Activated CD4-positive, CD25-positive, alpha-beta regulatory T cell treated with anti-CD3 and anti-CD28 coated beads, Interleukin-2, amount 50 U/mL, for 72 hours (primary cell): ENCODE data around the gene FMNL2.

Experiments
- DNase-seq: peaks from one replicate; pipeline ENCODE4 v3.0.0; 2021

Gene FMNL2

DNA sequence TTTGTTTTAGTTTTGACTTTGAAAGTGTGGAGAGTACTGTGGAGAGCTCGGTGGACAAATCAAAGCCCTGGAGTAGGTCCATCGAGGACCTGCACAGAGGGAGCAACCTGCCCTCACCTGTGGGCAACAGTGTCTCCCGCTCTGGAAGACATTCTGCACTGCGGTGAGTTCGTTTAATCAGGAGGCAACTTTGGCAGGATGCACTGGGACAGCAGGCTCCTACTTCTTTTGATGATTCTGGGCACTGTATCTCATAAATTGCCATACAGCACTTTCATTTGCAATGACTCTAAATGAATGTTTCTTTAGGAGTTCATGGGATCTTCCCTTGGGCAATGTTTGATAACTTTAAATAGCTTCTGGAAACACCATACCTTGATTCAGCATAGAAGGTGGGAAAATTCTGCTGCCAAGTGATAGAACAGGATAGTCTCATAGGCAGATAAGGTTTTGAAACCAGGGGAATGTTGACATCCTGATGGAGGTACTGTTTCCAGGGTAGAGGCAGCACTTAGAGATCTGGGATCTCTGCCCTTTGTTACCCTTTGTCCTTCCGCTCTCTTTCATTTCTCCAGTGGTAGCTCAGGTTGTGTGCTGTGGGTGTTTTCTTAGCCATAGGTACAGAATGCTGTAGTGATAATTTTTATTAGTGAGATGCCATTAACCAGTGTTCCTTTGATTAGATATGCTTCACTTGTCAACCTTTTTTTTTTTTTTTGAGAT is 226.1 kb downstream of the FMNL2 start:
- no peak for DNase-seq

DNA sequence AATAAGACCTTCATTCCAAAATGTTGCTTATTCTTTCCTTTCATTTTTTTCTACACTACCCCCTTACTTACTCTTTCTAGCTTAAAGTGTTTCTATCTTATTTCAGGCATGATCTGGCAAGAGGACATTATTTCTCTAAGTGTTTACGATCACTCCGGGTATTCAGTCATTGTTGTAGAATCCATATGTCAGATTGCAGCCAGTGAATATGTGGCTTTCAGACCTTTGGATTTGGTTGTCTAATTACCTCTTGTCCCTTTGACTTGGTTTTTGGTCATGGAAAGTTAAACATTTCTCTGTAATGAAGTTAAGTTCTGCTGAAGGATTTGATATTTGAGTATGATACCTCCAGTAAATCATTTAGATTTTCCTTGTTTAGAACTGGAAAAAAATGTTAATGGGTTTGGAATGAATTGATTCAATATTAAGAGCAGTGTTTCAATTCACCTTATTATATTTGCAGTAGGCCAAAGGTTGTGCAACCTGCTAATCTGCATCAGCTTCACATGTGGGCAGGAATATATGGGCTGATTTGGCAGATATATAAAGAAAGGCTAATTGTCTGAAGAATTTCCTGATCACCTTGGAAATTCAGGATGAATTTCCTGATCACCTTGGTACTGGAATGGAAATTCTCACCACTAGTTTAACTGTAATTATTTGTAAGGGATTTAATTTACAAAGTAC is 227.4 kb downstream of the FMNL2 start:
- no peak for DNase-seq

DNA sequence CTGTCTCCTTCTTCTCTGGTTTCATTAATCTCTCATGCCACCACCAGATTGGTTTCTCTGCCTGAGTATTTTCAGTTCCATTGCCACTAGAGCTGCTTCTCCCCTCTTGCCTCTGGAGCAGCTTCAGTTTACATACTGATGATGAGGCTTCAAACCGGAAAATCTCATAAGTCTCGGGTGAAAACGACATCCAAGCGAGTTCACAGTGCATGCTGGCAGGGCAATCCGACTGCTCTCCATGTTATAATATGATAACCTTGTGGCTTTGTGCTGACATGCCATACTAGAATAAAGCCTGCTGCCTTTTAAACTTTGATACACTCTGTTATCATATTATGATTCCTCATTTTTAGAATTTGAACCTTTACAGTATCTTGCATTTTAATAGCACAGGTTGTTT is 228.8 kb downstream of the FMNL2 start:
- no peak for DNase-seq

DNA sequence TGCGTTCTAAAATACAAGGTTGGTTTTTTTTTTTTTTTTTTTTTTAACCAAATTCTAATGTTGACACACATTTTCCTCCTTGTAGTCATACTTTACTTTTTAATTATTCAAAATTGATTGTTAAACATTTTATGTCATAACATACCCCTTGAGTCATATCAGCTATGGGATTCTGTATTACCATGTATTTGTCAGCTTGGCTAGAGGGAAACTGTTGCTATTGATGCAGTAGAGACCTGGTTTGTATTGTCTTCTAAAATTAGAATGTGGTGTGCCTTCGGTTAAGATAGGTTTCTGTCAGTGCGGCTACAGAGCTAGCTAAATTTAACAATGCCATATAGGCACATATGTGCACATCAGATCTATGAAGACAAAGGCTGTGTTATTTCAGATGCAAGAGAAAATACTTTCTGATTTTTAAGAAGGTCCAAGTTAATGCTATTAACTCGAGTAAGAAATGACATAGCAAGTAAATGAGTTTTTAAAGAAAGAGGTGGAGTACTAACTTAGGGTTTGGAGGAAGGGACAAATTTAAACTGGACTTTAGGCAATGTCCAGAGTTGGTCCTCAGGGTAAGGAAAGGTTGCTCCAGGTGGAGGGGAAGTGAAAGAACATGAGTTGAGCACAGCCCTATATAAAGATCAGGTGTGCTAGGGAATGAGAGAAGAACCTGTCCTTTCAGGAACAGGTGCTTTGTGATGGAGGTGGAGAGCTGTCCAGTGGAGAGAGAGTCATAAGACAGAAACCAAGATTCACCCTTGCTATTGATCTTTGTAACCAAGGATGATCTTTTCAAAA is 230.0 kb downstream of the FMNL2 start:
- no peak for DNase-seq

DNA sequence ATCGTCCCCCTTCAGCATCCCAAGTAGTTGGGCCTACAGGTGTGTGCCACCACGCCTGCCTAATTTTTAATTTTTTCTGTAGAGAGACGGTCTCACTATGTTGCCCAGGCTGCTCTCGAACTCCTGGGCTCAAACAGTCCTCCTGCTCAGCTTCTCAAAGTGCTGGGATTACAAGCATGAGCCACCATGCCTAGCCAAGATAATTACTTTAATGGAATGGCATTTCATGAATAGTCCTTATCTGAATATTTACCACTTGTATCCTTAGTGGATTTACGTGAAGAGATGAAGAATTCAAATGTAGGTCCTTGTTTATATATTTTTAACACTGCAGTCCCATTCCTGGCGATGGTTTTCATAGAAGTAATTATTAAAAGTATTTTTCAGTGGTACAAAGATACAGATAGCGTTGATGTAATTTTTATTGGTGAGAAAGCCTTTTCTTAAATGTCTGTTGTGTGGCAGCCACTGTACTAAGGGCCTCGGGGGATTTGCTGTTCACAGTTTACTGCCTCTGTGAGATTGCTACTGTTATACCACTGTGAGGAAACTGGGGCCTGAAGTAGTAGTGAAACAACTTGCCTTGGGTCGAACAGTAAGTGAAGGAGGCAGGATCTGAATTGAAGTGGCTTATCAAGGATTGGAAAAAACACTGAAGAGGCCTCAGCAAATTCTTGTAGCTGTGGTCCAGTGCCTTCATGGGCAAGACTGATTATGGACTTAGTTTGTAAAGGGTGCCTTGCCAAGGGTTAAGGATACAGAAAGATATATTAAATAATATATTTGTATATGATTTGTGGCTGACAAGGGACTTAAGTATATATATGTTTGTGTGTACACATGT is 231.1 kb downstream of the FMNL2 start:
- no peak for DNase-seq

DNA sequence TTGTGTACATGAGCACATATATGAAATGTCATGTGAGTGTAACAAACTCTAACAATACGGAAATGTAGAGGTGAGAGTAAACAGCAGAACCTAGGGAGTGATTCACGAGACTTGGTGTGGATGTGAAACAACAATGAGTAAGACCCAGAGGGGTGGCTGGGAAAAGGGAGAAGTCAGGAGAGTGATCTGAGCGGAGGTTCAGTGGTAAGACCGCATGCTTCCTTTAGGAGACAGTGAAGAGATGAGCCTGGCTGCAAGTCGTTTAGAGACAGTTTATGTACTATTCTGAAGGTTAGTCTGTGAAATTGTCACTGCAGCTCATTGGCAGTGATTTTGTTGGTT is 231.7 kb downstream of the FMNL2 start:
- no peak for DNase-seq

DNA sequence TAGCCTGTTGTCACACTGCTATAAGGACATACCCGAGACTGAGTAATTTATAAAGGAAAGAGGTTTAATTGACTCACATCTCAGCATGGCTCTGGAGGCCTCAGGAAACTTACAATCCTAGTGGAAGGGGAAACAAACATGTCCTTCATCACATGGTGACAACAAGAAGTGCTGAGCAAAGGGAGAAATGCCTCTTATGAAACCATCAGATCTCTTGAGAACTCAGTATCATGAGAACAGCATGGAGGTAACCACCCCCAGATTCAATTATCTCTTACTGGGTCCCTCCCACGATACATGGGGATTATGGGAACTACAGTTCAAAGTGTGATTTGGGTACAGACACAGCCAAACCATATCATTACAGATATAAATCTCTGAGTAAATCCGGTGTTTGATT is 233.6 kb downstream of the FMNL2 start:
- DNase-seq = no peak

DNA sequence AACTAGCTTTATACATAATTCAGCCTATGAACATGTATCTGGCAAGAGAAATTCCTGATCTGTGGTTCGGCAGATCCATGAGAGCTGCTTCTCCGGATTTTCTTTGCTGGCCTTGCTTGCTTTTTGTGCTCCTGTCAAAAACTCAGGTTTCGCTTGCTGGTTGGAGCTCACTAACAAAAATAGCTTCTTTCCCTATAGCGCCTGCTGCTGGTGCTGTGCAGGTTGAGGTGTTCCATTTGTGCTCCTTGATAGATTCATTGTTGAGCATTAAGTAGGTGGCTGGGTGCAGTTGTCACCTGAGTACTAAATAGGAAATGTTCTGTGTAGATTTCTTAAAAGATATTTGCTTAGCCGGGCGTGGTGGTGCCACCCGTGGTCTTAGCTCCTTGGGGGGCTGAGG is 234.2 kb downstream of the FMNL2 start:
- no peak for DNase-seq

DNA sequence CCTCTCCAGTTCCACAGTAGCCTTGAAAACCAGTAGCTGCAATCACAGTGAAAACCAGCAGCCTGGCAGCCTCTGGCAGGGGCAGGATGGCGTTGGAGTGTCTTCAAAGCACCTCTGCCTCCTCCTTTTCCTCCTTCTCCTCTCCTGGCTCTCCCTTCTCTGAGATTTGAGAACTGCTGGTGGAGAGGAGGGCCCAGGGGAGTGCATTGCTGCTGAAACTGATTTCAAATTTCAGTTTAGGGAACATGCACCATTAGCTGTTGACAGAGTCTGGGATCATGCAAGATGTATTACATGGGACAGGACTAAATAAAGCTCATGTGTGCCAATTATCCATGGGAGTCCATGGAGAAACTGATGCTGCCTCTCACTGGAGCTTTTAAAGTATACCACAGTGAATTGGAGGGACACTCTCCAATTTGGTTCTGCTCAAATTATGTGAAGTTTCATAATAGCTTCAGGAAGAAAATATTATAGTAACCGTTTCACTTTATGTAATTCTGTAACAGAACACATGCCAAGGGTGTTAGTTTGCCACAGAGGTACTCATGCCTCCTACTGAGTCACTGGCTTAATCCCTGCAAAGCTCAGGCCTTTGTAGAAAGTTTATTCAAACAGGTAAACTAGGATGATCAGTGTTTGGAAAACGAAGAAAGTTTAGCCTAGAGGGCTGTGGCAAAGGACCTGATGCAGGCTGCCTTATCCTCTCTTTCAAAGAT is 236.2 kb downstream of the FMNL2 start:
- DNase-seq = no peak

DNA sequence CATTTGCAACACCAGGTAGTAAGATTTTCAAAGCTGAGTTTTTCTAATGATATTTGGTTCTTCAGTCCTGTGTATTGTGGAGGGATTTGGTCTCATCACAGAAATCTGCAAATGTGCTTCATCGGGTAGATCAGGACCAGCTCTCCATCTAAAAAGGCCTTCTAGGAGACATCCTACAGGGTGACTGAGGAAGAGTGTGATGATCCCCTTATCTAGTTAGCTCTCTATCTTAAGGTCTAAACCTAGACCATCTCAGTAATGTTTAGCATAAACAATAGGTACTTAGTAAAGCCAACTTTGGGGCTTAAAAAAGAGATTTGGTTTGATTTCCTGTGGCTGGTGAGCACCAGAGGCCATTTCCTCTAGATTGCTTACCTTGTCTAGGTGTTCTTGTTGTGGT is 237.1 kb downstream of the FMNL2 start:
- no peak for DNase-seq

DNA sequence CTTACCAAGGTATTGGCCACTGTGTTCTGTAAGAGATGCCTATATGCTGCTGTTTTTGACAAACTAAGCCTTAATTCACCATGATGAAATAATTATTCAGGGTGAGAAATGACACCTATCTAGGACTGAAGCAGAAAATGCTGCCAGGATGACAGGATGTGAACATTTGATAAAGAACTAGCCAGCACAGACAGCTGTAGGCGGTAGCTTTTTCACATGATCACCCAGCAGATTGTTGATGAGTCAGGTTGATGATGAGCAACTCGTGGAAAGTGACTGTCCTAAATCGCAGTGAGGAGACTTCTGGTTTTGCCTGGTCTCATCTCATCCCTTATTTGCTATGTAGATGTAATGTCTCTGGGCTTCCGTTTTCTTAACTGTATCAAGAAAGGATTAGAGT is 238.2 kb downstream of the FMNL2 start:
- DNase-seq = no peak

DNA sequence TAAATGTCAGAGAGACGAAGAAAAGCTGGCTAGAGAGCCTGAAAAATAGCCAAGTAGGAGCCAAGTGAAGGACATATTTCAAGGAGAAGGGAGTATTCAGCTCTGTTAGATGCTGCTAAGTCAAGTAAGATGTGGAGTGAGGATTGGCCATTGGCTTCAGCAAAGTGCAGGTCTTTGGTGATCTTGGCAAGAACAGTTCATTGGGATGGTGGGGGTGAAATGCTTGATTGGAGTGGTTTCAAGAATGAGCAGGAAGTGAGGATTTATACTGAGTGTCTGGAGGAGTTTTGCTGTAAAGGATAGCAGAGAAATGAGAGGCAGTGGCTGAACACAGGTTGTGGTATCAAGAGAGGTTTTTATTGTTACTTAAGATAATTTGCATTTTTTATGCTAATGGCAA is 242.6 kb downstream of the FMNL2 start:
- DNase-seq = no peak

DNA sequence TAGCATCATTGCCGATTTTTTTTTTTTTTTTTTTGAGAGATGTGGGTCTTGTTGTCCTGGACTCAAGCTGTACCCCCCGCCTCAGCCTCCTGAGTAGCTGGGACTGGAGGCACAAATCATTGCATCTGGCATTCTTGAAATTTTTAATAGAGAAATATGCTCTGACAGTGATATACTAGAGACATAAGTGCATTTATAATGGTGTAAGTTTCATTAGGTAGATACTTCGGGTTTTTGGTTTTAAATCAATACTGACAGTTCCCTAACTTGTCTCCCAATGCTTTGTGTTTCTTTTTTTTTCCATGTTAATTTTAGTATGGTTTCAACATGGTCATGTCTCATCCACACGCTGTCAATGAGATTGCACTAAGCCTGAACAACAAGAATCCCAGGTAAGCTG is 243.6 kb downstream of the FMNL2 start:
- DNase-seq = no peak

DNA sequence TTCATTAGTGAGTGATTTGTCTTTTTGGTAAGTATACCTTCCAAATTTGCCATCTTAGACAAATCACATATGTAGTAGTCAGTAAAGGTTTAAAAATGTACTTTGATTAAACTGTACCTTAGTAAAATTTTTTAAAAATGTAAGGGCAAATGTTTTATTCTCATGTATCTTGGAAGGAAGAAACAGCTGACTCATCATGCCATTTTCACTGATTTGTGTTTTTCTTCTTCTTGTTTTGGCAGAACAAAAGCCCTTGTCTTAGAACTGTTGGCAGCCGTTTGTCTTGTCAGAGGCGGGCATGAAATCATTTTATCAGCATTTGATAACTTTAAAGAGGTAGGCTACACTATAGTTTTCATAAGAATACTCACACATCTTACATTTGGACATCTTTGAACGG is 245.7 kb downstream of the FMNL2 start:
- no peak for DNase-seq

DNA sequence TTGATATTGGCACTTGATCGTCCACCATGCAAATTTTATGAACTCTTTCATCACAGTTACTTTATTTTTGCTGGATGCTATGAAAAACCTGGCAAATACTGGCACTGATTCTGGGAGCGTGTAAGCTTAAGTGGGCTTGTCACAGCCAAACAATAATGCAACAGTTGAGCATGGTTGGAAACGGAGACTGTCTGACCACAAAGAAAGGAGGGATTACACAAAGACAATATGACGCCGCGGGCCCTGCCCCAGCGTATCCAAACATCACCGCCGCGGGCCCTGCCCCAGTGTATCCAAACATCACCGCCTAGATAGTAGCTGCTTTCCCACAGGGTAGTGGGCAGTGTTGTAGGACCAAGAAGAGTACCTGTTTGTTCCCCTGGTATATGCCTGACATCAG is 246.4 kb downstream of the FMNL2 start:
- DNase-seq = no peak

DNA sequence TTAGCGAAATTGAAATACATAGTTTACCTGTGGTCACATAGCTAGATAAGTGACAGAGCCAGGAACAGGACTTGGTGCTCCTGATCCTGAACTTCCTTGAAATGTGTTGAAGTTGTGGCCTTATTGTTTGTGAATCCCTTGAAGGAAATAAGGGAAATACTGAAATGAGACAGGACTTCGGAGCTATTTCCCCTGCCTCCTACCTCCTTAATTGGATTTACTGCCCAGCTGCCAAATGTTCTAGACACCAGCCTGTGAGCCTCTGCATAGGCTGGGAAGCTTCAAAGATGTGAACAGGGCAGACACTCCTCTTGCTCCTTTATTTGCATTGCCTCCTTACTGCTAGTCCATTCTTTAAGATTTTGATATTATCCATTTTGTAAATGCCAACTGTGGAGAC is 247.1 kb downstream of the FMNL2 start:
- DNase-seq = no peak

DNA sequence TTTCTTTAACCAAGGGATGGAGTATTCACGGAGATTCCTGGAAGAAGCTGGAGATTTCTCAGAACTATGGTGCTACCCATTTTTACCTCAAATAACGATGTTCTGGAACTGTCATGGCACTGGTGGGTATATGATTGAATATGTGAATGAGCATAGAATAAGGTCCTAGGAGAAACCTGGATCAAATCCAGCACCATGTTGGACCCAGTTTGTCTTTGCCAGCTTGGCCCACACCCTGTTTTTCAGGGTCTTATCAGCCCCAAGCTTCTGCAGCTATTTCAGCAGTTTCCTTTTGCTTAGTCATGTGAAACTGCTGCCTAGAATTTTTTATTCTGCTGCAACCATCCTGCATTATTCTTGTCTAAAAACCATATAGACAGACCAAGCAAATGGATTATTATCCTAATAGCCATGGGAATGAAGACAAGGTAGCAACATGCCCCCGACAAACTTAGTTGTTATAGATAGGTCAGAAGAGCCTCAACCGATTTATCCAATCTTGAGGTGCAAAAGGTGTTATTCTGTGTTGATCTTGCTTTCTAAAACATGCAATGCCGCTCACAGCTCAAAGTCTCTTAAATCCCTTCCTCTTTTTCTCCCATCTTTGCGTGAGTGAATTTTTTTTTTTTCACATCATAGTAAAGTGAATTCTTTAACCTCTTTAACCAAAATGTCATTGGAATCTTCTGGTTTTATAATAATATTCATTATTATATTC is 248.7 kb downstream of the FMNL2 start:
- DNase-seq = no peak

DNA sequence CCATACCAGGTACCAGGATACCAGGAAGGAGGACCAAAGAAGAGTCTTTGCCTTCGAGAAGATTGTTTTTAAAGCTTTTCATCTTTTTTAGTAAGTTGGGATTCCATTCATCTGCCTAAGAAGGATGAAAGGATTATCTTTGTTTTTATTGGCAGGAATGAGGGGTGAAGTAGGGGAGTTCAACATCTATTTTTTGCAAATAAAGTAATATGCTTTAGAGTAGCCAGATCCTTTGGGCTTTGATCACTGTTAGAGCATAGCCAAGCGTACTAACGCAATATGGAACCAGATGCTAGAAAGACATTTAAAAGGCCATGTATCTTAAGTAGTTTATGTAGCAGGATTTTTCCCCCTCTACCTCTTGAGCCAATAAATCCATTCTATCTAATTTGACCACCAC is 249.3 kb downstream of the FMNL2 start:
- no peak for DNase-seq

DNA sequence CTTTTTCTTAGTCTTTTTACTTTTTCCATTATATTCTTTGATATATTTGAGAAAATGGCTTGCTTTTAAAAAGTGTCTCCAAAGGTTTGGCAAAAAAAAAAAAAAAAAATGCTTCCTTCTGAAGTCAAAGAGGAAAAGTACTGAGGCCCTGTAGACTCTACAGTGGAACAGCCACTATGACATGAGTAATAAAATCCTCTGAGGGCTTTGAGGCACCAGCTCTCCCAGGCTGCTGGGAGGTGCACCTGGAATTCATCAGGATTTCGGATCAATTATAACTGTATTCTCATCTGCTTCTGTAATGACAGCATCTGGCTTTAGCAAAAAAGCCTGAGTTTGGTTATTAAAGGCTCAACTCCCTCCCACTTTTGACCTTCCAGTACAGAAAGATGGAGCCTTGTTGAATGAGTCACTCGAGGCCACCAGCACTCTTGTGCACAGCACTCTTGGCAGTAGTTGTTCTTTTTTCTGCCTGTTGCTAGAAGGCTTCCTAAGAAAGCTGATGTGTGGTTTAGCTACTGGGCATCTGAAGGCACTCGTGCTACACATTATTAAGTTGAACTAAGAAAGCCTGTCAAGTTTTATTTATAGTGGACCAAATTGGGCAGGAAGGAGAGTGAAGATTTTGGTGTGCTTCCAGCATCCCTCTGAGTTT is 251.0 kb downstream of the FMNL2 start:
- no peak for DNase-seq

DNA sequence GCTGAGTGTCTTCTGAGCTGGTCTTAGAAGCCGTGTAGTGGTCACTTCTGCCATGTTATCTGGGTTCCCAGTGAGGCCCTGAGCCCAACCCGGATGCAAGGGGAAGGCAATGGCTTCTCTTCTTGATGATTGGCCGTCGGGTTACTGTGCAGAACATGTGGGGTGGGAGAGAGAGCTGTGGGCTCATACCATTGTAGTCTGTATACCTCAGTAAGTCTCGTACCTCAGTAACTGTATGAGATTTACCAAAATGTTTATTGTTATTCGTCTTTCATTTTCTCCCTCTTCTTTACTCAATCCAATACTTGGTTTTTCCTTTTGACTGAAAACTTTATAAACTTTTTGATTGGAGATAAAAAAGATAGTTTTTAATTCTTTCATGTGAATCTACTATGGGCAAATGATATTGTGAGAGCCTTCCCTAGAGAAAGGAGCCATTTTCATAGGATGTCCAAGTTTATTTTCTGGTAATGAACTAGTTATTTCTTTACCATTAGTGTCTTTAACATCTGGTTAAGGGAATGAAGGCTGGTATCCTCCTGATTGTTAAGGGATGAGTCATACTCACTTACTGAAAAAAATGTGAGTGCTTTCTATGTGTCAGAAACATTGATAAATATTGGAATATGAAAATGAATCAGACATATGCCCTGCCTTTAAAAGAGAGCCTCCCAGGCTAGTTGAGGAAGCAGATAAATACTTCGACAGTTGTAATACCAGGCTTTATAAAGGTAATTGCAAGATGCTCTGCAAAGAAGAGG is 252.4 kb downstream of the FMNL2 start:
- no peak for DNase-seq

DNA sequence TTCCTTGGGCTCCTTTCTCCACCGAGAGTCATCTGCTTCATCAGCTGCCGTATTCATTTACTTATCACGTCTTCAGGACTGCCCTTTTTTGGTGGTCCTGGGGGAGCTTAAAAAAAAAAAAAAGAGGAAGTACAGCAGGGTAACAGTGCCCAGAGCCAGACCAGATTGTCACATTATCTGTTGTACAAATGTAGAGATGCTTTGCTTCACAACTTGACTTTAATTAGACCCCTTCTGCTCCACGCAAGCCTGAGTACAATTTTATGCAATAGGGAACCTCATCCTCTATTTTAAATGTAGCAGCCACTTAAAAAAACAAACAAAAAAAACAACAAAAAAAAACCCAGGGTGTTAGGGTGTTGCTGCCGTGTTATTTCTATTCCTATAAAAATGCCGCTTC is 254.0 kb downstream of the FMNL2 start:
- no peak for DNase-seq
